ENCODE results near the gene CROCC.
"Not testable (repeated sequence)": the region's sequence is repeated elsewhere in the genome, so short reads cannot be mapped to it uniquely, and the experiment has no call there.

CROCC gene

GRCh38 chr1:16939386-16940180 is 17.9 kb downstream of the CROCC start:
- not testable (repeated sequence) for DNase-seq (ENCODE audit: low spot score)

- DNase-seq (ENCODE audit: low spot score), result no peak
Observed at GRCh38 chr1:16944038-16944437, 22.3 kb downstream of the CROCC start.

- DNase-seq (ENCODE audit: low spot score), result not testable (repeated sequence)
Observed at GRCh38 chr1:16945512-16945911, 23.8 kb downstream of the CROCC start.

- DNase-seq (ENCODE audit: low spot score), result not testable (repeated sequence)
Observed at GRCh38 chr1:16946185-16946584, 24.5 kb downstream of the CROCC start.

GRCh38 chr1:16946646-16947045 is 24.9 kb downstream of the CROCC start:
- DNase-seq (ENCODE audit: low spot score), result no peak

GRCh38 chr1:16948282-16948891 is 26.7 kb downstream of the CROCC start:
- not testable (repeated sequence) for DNase-seq (ENCODE audit: low spot score)

GRCh38 chr1:16949026-16949425 is 27.3 kb downstream of the CROCC start:
- DNase-seq (ENCODE audit: low spot score), result peak; percentile 71

- not testable (repeated sequence) for DNase-seq (ENCODE audit: low spot score)
Observed at GRCh38 chr1:16952376-16952775, 30.6 kb downstream of the CROCC start.

- DNase-seq (ENCODE audit: low spot score), result no peak
Observed at GRCh38 chr1:16954579-16954978, 32.8 kb downstream of the CROCC start.

GRCh38 chr1:16955186-16955585 is 33.5 kb downstream of the CROCC start:
- DNase-seq (ENCODE audit: low spot score), result no peak

GRCh38 chr1:16956775-16957174 is 35.0 kb downstream of the CROCC start:
- no peak for DNase-seq (ENCODE audit: low spot score)

- DNase-seq (ENCODE audit: low spot score), result no peak
Observed at GRCh38 chr1:16957731-16958130, 36.0 kb downstream of the CROCC start.

GRCh38 chr1:16958475-16958874 is 36.7 kb downstream of the CROCC start:
- DNase-seq (ENCODE audit: low spot score), result no peak

- peak; percentile 72 for DNase-seq (ENCODE audit: low spot score)
Observed at GRCh38 chr1:16960560-16961296, 39.0 kb downstream of the CROCC start.

- no peak for DNase-seq (ENCODE audit: low spot score)
Observed at GRCh38 chr1:16961297-16962133, 39.8 kb downstream of the CROCC start.

- DNase-seq (ENCODE audit: low spot score), result not testable (repeated sequence)
Observed at GRCh38 chr1:16964169-16964568, 42.4 kb downstream of the CROCC start.

- no peak for DNase-seq (ENCODE audit: low spot score)
Observed at GRCh38 chr1:16965486-16966067, 43.8 kb downstream of the CROCC start.

GRCh38 chr1:16966282-16966681 is 44.6 kb downstream of the CROCC start:
- no peak for DNase-seq (ENCODE audit: low spot score)

- peak; percentile 57 for DNase-seq (ENCODE audit: low spot score)
Observed at GRCh38 chr1:16967095-16967575, 45.4 kb downstream of the CROCC start.

- DNase-seq (ENCODE audit: low spot score), result no peak
Observed at GRCh38 chr1:16967962-16968361, 46.2 kb downstream of the CROCC start.

GRCh38 chr1:16968372-16968771 is 46.6 kb downstream of the CROCC start:
- no peak for DNase-seq (ENCODE audit: low spot score)

Data from AG08395 (cell line).